Measurements from ENCODE around the gene FCMR. TPM values are rescaled to one million over a fixed set of nuclear protein-coding genes. Genes with fewer than 3 reads are reported as not detected.

Gene FCMR
- total and polyA plus RNA-seq, 9 of the 15 experiments (the other 6 are each of a cell fraction or from before 2014, with no cell fraction given): 0.11 to 0.82 (median 0.20) TPM; not detected in 5

GRCh38 chr1:206911064-206911663 lies 10.6 kb downstream of the FCMR start (continued):
- TF ChIP-seq ARID3A (IDR thresholded peaks at IDR 0.05; ENCODE audit: borderline replicate concordance, low read depth, low read length): 0 out of 2 replicates have a peak, but pooled peaks have one; percentile 44
- TF ChIP-seq PCBP2 (IDR thresholded peaks at IDR 0.05; ENCODE audit: low read depth, low read length, poor library complexity, severe bottlenecking): no peak
- TF ChIP-seq RAD21 (CRISPR knock-in tag; conservative IDR thresholded peaks at IDR 0.05 in 1 of 2, IDR thresholded peaks at IDR 0.05 in 1 of 2): peak; percentile 58 to 59
- 0 out of 2 replicates have a peak, but pooled peaks have one; percentile 6 for TF ChIP-seq DEAF1 (CRISPR knock-in tag; IDR thresholded peaks at IDR 0.05)
- 0 out of 2 replicates have a peak, but pooled peaks have one; percentile 19 for TF ChIP-seq JUND (IDR thresholded peaks at IDR 0.05; ENCODE audit: borderline replicate concordance, low read depth, low read length)
- TF ChIP-seq JUND (tag; IDR thresholded peaks at IDR 0.05; ENCODE audit: borderline replicate concordance, low read depth, low read length): no peak
- TF ChIP-seq CTCF (IDR thresholded peaks at IDR 0.05 in 2 of 3, conservative IDR thresholded peaks at IDR 0.05 in 1 of 3; ENCODE audit: insufficient read depth in 2 of 3, low read depth in 1 of 3, low read length in 3 of 3): peak; percentile 79 to 91 (median 80)
- no peak for TF ChIP-seq TARDBP (IDR thresholded peaks at IDR 0.05)
- TF ChIP-seq MEF2A (IDR thresholded peaks at IDR 0.05; ENCODE audit: control insufficient read depth, low read depth, low read length): 0 out of 2 replicates have a peak, but pooled peaks have one; percentile 21
- TF ChIP-seq POLR2AphosphoS5 (IDR thresholded peaks at IDR 0.05; ENCODE audit: control insufficient read depth, insufficient read depth, low read depth, low read length): no peak
- 0 out of 4 replicates have a peak, but pooled peaks of 1 of the 2 experiments have one; percentile 44 for TF ChIP-seq ARNT (IDR thresholded peaks at IDR 0.05)

Measured in K562 (cell line).